Neural cell (in vitro differentiated cells): ENCODE data around the gene SS18L1. TPM values are rescaled to one million over a fixed set of nuclear protein-coding genes. Genes with fewer than 3 reads are reported as not detected.

Experiments
- H2AFZ ChIP-seq: fragments of 200-600, 300-800 bp; sonication (generic), shearing (Covaris generic); 2 replicates; pipeline ENCODE4 v1.6.0; 2014; ENCODE audit warnings: low read depth, mild to moderate bottlenecking, antibody characterized with exemption, low read length, moderate library complexity
- H3F3A ChIP-seq: fragments of 200-600 bp; shearing (Covaris generic); 2 replicates; pipeline ENCODE4 v1.6.1; 2016; ENCODE audit warnings: mild to moderate bottlenecking, moderate library complexity, mixed read lengths, antibody characterized with exemption, low read length; ENCODE audit not compliant: insufficient read depth, poor library complexity, severe bottlenecking
- H3K27ac ChIP-seq: fragments of 200-600, 300-800 bp; sonication (generic), shearing (Covaris generic); 2 replicates; pipeline ENCODE4 v1.5.1; 2014; ENCODE audit warnings: mild to moderate bottlenecking, low read length, moderate library complexity
- H3K27me3 ChIP-seq: fragments of 300-800, 200-600 bp; sonication (generic), shearing (Covaris generic); 2 replicates; pipeline ENCODE4 v1.6.0; 2014; ENCODE audit warnings: mild to moderate bottlenecking, low read depth, low read length, moderate library complexity; ENCODE audit not compliant: insufficient read depth
- H3K36me3 ChIP-seq: fragments of 300-800, 200-600 bp; sonication (generic), shearing (Covaris generic); 2 replicates; pipeline ENCODE4 v1.5.1; 2014; ENCODE audit warnings: mild to moderate bottlenecking, antibody characterized with exemption, low read length, moderate library complexity; ENCODE audit not compliant: insufficient read depth
- H3K4me2 ChIP-seq: fragments of 300-800, 200-600 bp; sonication (generic), shearing (Covaris generic); 2 replicates; pipeline ENCODE4 v1.6.0; 2014; ENCODE audit warnings: mild to moderate bottlenecking, low read length
- H3K4me3 ChIP-seq: fragments of 300-800, 200-600 bp; sonication (generic), shearing (Covaris generic); 2 replicates; pipeline ENCODE4 v1.5.1; 2014; ENCODE audit warnings: mild to moderate bottlenecking, low read length, moderate library complexity
- H3K79me2 ChIP-seq: fragments of 200-600 bp; shearing (Covaris generic); replicated peaks from 2 replicates; pipeline ENCODE4 v1.6.0; 2014; ENCODE audit warnings: mild to moderate bottlenecking, low read length, moderate library complexity; ENCODE audit not compliant: insufficient read depth
- H3K9ac ChIP-seq: fragments of 300-800, 200-600 bp; sonication (generic), shearing (Covaris generic); 2 replicates; pipeline ENCODE4 v1.6.1; 2016; ENCODE audit warnings: mild to moderate bottlenecking, low read length, mixed read lengths
- H3K9me2 ChIP-seq: fragments of 200-600 bp; shearing (Covaris generic); 2 replicates; pipeline ENCODE4 v1.6.1; 2016; ENCODE audit warnings: mild to moderate bottlenecking, low read length, mixed read lengths; ENCODE audit not compliant: insufficient read depth
- H3K9me3 ChIP-seq: fragments of 200-600, 300-800 bp; sonication (generic), shearing (Covaris generic); 2 replicates; pipeline ENCODE4 v1.6.1; 2016; ENCODE audit warnings: mild to moderate bottlenecking, mixed run types, low read length, moderate library complexity, mixed read lengths
- H4K20me1 ChIP-seq: fragments of 200-600 bp; shearing (Covaris generic); 2 replicates; pipeline ENCODE4 v1.6.1; 2016; ENCODE audit warnings: mild to moderate bottlenecking, mixed run types; ENCODE audit not compliant: insufficient read depth
- CTCF ChIP-seq: fragments of 450-650 bp; IDR thresholded peaks from 2 replicates; pipeline ENCODE4 v1.5.1; 2014; ENCODE audit warnings: antibody characterized with exemption, mild to moderate bottlenecking, moderate library complexity; ENCODE audit not compliant: poor library complexity, severe bottlenecking
- EP300 ChIP-seq: fragments of 450-650 bp; conservative IDR thresholded peaks from 2 replicates; pipeline ENCODE4 v1.6.1; 2014; ENCODE audit warnings: antibody characterized with exemption, mild to moderate bottlenecking, moderate library complexity; ENCODE audit not compliant: poor library complexity, severe bottlenecking
- EZH2 ChIP-seq: fragments of 200-600, 300-800 bp; shearing (Covaris generic), sonication (generic); IDR thresholded peaks from 2 replicates; pipeline ENCODE4 v1.6.1; 2014; ENCODE audit warnings: antibody characterized with exemption, low read length, borderline replicate concordance, mild to moderate bottlenecking; ENCODE audit not compliant: insufficient read depth, poor library complexity, severe bottlenecking
- MXI1 ChIP-seq: fragments of 450-650 bp; conservative IDR thresholded peaks from 2 replicates; pipeline ENCODE4 v1.6.1; 2014; ENCODE audit warnings: antibody characterized with exemption, mild to moderate bottlenecking; ENCODE audit not compliant: poor library complexity, severe bottlenecking
- POLR2AphosphoS5 ChIP-seq: IDR thresholded peaks from 2 replicates; pipeline ENCODE4 v1.6.1; 2012
- RAD21 ChIP-seq: fragments of 450-650 bp; conservative IDR thresholded peaks from 2 replicates; pipeline ENCODE4 v1.6.1; 2014; ENCODE audit warnings: antibody characterized with exemption, mild to moderate bottlenecking, moderate library complexity
- REST ChIP-seq: IDR thresholded peaks from 2 replicates; pipeline ENCODE4 v1.6.1; 2012; ENCODE audit warnings: borderline replicate concordance
- SMC3 ChIP-seq: fragments of 450-650 bp; conservative IDR thresholded peaks from 2 replicates; pipeline ENCODE4 v1.6.1; 2014; ENCODE audit warnings: antibody characterized with exemption, mild to moderate bottlenecking, moderate library complexity; ENCODE audit not compliant: poor library complexity
- TAF1 ChIP-seq: IDR thresholded peaks from 2 replicates; pipeline ENCODE4 v1.6.1; 2012; ENCODE audit warnings: low read depth
- polyA plus RNA-seq: library from polyadenylated mRNA; depleted of rRNA; stranded (reverse); fragments of >200 nt; gene quantifications from 2 replicates; pipeline ENCODE4 v1.2.3, GENCODE V29; 2014

SS18L1 gene
- polyA plus RNA-seq, 1 donor from 2014 or later, result 117 TPM

GRCh38 chr20:62219992-62220665 is 76.6 kb downstream of the SS18L1 start, which contains the start of gene HRH3:
TSS of gene HRH3 (minus strand) at chr20:62220278. CDS start at chr20:62219970, 308 bp downstream.
- no peaks in the 10 kb centered on the region for H3F3A ChIP-seq
- peaks cover 39% of the 10 kb centered on the region for H3K27me3 ChIP-seq
- no peaks in the 10 kb centered on the region for H3K36me3 ChIP-seq
- no peaks in the 10 kb centered on the region for H3K9me3 ChIP-seq
- no peaks in the 10 kb centered on the region for H4K20me1 ChIP-seq
- H3K79me2 ChIP-seq, result no peaks in the 10 kb centered on the region
- H2AFZ ChIP-seq, result no peak within 1 kb of the TSS
- H3K9ac ChIP-seq, result peak within 1 kb of the TSS; percentile 61
- peak within 1 kb of the TSS; percentile 78 for H3K4me3 ChIP-seq
- no peak within 1 kb of the TSS for H3K27ac ChIP-seq
- peak within 1 kb of the TSS; percentile 75 for H3K4me2 ChIP-seq
- TF ChIP-seq POLR2AphosphoS5 (peak; percentile 66), RAD21 (no peak), REST (peak; percentile 68)
- H3K9me2 ChIP-seq, result no peaks in the 10 kb centered on the region

- no peak overlapping the region for H2AFZ ChIP-seq
- H3F3A ChIP-seq, result no peaks in the 10 kb centered on the region
- H3K4me2 ChIP-seq, result peak overlapping the region; percentile 51
- H3K27me3 ChIP-seq, result peaks cover 39% of the 10 kb centered on the region
- no peaks in the 10 kb centered on the region for H3K36me3 ChIP-seq
- peak overlapping the region; percentile 50 for H3K9ac ChIP-seq
- H3K9me2 ChIP-seq, result no peaks in the 10 kb centered on the region
- TF ChIP-seq MXI1, result no peak
- TF ChIP-seq EZH2, result no peak
- no peak for TF ChIP-seq EP300
- no peaks in the 10 kb centered on the region for H4K20me1 ChIP-seq
- H3K79me2 ChIP-seq, result no peaks in the 10 kb centered on the region
- no peaks in the 10 kb centered on the region for H3K9me3 ChIP-seq
- H3K4me3 ChIP-seq, result peak overlapping the region; percentile 67
- H3K27ac ChIP-seq, result no peak overlapping the region
Measured at GRCh38 chr20:62220666-62221568, 77.3 kb downstream of the SS18L1 start.

GRCh38 chr20:62222266-62222850 is 78.8 kb downstream of the SS18L1 start:
- Histone ChIP-seq H3K27me3 (peaks cover 39% of the 10 kb centered on the region), H3K4me2 (no peak overlapping the region), H3K9ac (no peak overlapping the region), H3K4me3 (no peak overlapping the region), H3K9me2 (no peaks in the 10 kb centered on the region), H3K36me3 (no peaks in the 10 kb centered on the region), H3K79me2 (no peaks in the 10 kb centered on the region), H4K20me1 (no peaks in the 10 kb centered on the region), H3K9me3 (no peaks in the 10 kb centered on the region), H3F3A (no peaks in the 10 kb centered on the region), H2AFZ (no peak overlapping the region), H3K27ac (no peak overlapping the region)
- no peak for TF ChIP-seq EZH2
- TF ChIP-seq SMC3, result no peak
- no peak for TF ChIP-seq REST
- no peak for TF ChIP-seq CTCF
- no peak for TF ChIP-seq MXI1
- TF ChIP-seq RAD21, result no peak
- no peak for TF ChIP-seq EP300
- TF ChIP-seq POLR2AphosphoS5, result no peak
- no peak for TF ChIP-seq TAF1
